Endothelial cell (in vitro differentiated cells): Measurements from ENCODE around the gene RANBP3. TPM values are rescaled to one million over a fixed set of nuclear protein-coding genes. Genes with fewer than 3 reads are reported as not detected.
A peak's percentile ranks its signal among the peaks of the same experiment; 100 is the strongest.

Experiments used
- DNase-seq: peaks from one replicate; pipeline ENCODE4 v3.0.0; 2021; ENCODE audit warnings: low spot score
- H3K27ac Mint-ChIP-seq: one replicate; pipeline ENCODE4 v1.8.0; 2021; ENCODE audit warnings: mixed read lengths, inconsistent platforms; ENCODE audit not compliant: unreplicated experiment
- H3K27me3 Mint-ChIP-seq: one replicate; pipeline ENCODE4 v1.8.0; 2021; ENCODE audit warnings: mild to moderate bottlenecking, moderate library complexity, mixed read lengths, inconsistent platforms; ENCODE audit not compliant: unreplicated experiment
- H3K36me3 Mint-ChIP-seq: one replicate; pipeline ENCODE4 v1.8.0; 2021; ENCODE audit warnings: mild to moderate bottlenecking, low read depth, mixed read lengths, inconsistent platforms; ENCODE audit not compliant: unreplicated experiment
- H3K4me1 Mint-ChIP-seq: one replicate; pipeline ENCODE4 v1.8.0; 2021; ENCODE audit warnings: mild to moderate bottlenecking, mixed read lengths, inconsistent platforms; ENCODE audit not compliant: unreplicated experiment
- H3K4me3 Mint-ChIP-seq: one replicate; pipeline ENCODE4 v1.8.0; 2021; ENCODE audit warnings: mild to moderate bottlenecking, mixed read lengths, inconsistent platforms; ENCODE audit not compliant: unreplicated experiment
- H3K9me3 Mint-ChIP-seq: one replicate; pipeline ENCODE4 v1.8.0; 2021; ENCODE audit warnings: mixed read lengths, inconsistent platforms; ENCODE audit not compliant: unreplicated experiment
- total RNA-seq: library from RNA; stranded (reverse); fragmentation: NEBNext Ultra II Directional; extraction: Animal tissue kit (Norgen Biotek cat#: 25700); gene quantifications from one replicate; pipeline ENCODE4 v1.2.1, GENCODE V29; 2021; ENCODE audit not compliant: unreplicated experiment
- TF ChIP-seq, protein P1 (sequence below): fragments of 200-600 bp; sonication (generic); IDR thresholded peaks from one replicate; pipeline ENCODE4 v1.5.0; 2021; ENCODE audit warnings: antibody characterized with exemption; ENCODE audit not compliant: unreplicated experiment

The RANBP3 gene
- total RNA-seq, 1 donor from 2014 or later = 69.5 TPM

DNA sequence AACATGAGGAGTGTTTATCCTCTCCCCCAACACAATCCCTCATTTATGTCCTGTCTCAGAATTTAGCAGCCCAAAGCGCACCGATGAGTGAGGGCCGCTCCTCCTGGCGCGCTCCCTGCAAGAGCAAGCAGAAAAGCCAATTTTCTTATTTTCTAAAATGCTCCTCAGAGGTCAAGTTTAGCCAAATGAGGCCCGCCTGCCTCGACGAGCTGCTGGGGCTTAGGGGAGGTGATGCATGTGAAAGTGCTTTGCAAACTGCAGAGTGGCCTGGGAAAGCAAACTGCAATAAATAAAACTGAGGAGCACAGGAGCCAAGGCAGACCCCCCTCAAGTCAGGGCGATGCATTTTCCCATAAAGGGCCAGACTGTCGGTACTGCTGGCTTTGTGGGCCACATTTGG lies 34.9 kb downstream of the RANBP3 start:
- Mint-ChIP-seq H3K27me3 (peaks cover 6% of the 10 kb centered on the region), H3K36me3 (peaks cover 15% of the 10 kb centered on the region), H3K4me1 (peaks cover 15% of the 10 kb centered on the region), H3K27ac (no peak overlapping the region), H3K9me3 (no peaks in the 10 kb centered on the region), H3K4me3 (no peak overlapping the region)
- TF ChIP-seq, protein P1, sequence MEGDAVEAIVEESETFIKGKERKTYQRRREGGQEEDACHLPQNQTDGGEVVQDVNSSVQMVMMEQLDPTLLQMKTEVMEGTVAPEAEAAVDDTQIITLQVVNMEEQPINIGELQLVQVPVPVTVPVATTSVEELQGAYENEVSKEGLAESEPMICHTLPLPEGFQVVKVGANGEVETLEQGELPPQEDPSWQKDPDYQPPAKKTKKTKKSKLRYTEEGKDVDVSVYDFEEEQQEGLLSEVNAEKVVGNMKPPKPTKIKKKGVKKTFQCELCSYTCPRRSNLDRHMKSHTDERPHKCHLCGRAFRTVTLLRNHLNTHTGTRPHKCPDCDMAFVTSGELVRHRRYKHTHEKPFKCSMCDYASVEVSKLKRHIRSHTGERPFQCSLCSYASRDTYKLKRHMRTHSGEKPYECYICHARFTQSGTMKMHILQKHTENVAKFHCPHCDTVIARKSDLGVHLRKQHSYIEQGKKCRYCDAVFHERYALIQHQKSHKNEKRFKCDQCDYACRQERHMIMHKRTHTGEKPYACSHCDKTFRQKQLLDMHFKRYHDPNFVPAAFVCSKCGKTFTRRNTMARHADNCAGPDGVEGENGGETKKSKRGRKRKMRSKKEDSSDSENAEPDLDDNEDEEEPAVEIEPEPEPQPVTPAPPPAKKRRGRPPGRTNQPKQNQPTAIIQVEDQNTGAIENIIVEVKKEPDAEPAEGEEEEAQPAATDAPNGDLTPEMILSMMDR = no peak
- DNase-seq = no peak

GRCh38 chr19:5941673-5942072 lies 36.3 kb downstream of the RANBP3 start:
- DNase-seq = no peak
- TF ChIP-seq, protein P1 = no peak
- no peak overlapping the region for H3K4me3 Mint-ChIP-seq
- peaks cover 23% of the 10 kb centered on the region for H3K36me3 Mint-ChIP-seq
- no peak overlapping the region for H3K27ac Mint-ChIP-seq
- H3K4me1 Mint-ChIP-seq = peaks cover 4% of the 10 kb centered on the region
- peaks cover 6% of the 10 kb centered on the region for H3K27me3 Mint-ChIP-seq
- no peaks in the 10 kb centered on the region for H3K9me3 Mint-ChIP-seq

- H3K27ac Mint-ChIP-seq = no peak overlapping the region
- TF ChIP-seq, protein P1 = no peak
- H3K9me3 Mint-ChIP-seq = no peaks in the 10 kb centered on the region
- peaks cover 1% of the 10 kb centered on the region for H3K4me1 Mint-ChIP-seq
- H3K4me3 Mint-ChIP-seq = no peak overlapping the region
- no peak for DNase-seq
- H3K36me3 Mint-ChIP-seq = peaks cover 26% of the 10 kb centered on the region
- H3K27me3 Mint-ChIP-seq = peaks cover 4% of the 10 kb centered on the region
Measured at GRCh38 chr19:5940260-5941208, 37.4 kb downstream of the RANBP3 start.

DNA sequence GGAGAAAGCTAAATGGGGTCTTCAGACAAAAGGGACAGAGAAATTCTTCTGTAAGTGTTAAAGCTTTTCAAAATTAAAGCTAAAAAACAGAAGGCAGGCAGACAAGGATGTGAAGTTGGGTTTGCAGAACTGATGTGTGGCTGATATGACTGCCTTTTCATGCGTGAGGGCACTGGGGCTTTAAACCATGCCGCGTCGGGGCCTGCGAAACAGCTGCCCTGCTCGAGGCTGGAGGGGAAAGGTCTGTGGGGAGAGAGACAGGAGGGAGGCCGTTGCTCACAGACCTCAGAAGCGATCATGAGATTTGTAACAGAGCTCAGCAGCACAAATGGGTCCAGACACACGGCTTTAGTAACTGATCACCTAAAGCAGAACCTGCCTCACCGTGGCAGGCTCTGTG lies 40.4 kb downstream of the RANBP3 start:
- Mint-ChIP-seq H3K9me3 (no peaks in the 10 kb centered on the region), H3K36me3 (peaks cover 18% of the 10 kb centered on the region), H3K27me3 (no peaks in the 10 kb centered on the region), H3K4me3 (peak overlapping the region; percentile 58), H3K27ac (no peak overlapping the region), H3K4me1 (peaks cover 10% of the 10 kb centered on the region)
- no peak for DNase-seq
- TF ChIP-seq, protein P1 = no peak

DNA sequence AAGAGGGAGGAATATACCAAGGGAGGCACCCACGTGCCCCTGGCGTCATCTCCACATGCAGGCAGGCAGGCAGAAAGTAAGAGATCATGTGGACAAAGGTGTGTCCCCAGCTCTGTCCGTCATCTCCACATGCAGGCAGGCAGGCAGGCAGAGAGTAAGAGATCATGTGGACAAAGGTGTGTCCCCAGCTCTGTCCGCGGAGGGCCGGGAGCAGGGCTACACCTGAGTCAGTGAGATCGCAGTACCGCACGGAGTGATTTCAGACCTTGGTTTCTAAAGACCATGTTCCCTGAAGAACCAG lies 41.7 kb downstream of the RANBP3 start:
- Mint-ChIP-seq H3K4me3 (no peak overlapping the region), H3K27ac (no peak overlapping the region), H3K27me3 (no peaks in the 10 kb centered on the region), H3K4me1 (peaks cover 10% of the 10 kb centered on the region), H3K36me3 (peaks cover 22% of the 10 kb centered on the region), H3K9me3 (no peaks in the 10 kb centered on the region)
- TF ChIP-seq, protein P1 = no peak
- DNase-seq = no peak
